A673 (cell line): ENCODE measurements around the gene LRRC1. TPM values are rescaled to one million over a fixed set of nuclear protein-coding genes. Genes with fewer than 3 reads are reported as not detected.

Experiments used
- BruUV-seq: library from RNA; stranded (reverse); fragments of 400-500 nt; replicated peaks from 2 replicates; lab custom pipeline; 2021; lab: Mats Ljungman, UMichigan
- CTCF ChIA-PET: fragments of 300-600 bp; sonication (Branson Sonifier 250); formaldehyde crosslinking; loops from one replicate; lab custom pipeline; 2022; ENCODE audit warnings: antibody characterized with exemption; lab: Charles Lee
- POLR2A ChIA-PET: fragments of 300-600 bp; sonication (Branson Sonifier 250); formaldehyde crosslinking; loops from one replicate; lab custom pipeline; 2022; ENCODE audit warnings: antibody characterized with exemption; ENCODE audit not compliant: low non-redundant PET; lab: Charles Lee
- DNase-seq: peaks from one replicate; pipeline ENCODE4 v3.0.0-alpha.2; 2015; ENCODE audit warnings: low spot score
- H3K27ac ChIP-seq: fragments of 200-600 bp; sonication (generic); 2 replicates; pipeline ENCODE4 v1.5.1; 2016; ENCODE audit warnings: mixed run types, low read depth, mild to moderate bottlenecking, mixed read lengths, antibody characterized with exemption, low read length; ENCODE audit not compliant: poor library complexity, severe bottlenecking
- H3K27me3 ChIP-seq: fragments of 200-600 bp; sonication (generic); replicated peaks from 2 replicates; pipeline ENCODE4 v1.6.1; 2017; ENCODE audit warnings: mixed run types, low read depth, mild to moderate bottlenecking, mixed read lengths, antibody characterized with exemption, low read length; ENCODE audit not compliant: insufficient read depth, poor library complexity
- H3K36me3 ChIP-seq: fragments of 200-600 bp; sonication (generic); 2 replicates; pipeline ENCODE4 v1.6.1; 2016; ENCODE audit warnings: mixed run types, mild to moderate bottlenecking, mixed read lengths, antibody characterized with exemption, low read length; ENCODE audit not compliant: insufficient read depth, poor library complexity, severe bottlenecking
- H3K4me1 ChIP-seq: fragments of 200-600 bp; sonication (generic); 2 replicates; pipeline ENCODE4 v1.6.1; 2017; ENCODE audit warnings: mixed run types, mild to moderate bottlenecking, mixed read lengths, antibody characterized with exemption, low read length; ENCODE audit not compliant: insufficient read depth, poor library complexity, severe bottlenecking
- H3K4me3 ChIP-seq: fragments of 200-600 bp; sonication (generic); 2 replicates; pipeline ENCODE4 v1.5.1; 2016; ENCODE audit warnings: low read depth, mixed run types, mild to moderate bottlenecking, mixed read lengths, low read length; ENCODE audit not compliant: poor library complexity, severe bottlenecking
- H3K9me3 ChIP-seq: fragments of 200-600 bp; sonication (generic); 2 replicates; pipeline ENCODE4 v1.6.1; 2016; ENCODE audit warnings: mixed run types, low read depth, mild to moderate bottlenecking, mixed read lengths, antibody characterized with exemption, low read length; ENCODE audit not compliant: poor library complexity, severe bottlenecking
- CTCF ChIP-seq: fragments of 300-800, 200-600 bp; sonication (generic); conservative IDR thresholded peaks from 2 replicates; pipeline ENCODE4 v1.5.1; 2017; ENCODE audit warnings: low read depth, mild to moderate bottlenecking, antibody characterized with exemption, low read length, moderate library complexity, mixed read lengths
- EZH2 ChIP-seq: fragments of 200-600 bp; sonication (generic); IDR thresholded peaks from 2 replicates; pipeline ENCODE4 v1.6.1; 2017; ENCODE audit warnings: borderline replicate concordance, low read depth, mild to moderate bottlenecking, mixed read lengths, antibody characterized with exemption, low read length; ENCODE audit not compliant: poor library complexity, severe bottlenecking
- intact Hi-C: fragments of 100-400 bp; cut with micrococcal nuclease; formaldehyde crosslinking; loops from one replicate; pipeline ENCODE4 v1.10.0; 2022; ENCODE audit not compliant: unreplicated experiment
- total RNA-seq: library from RNA; stranded (reverse); gene quantifications from 2 replicates; pipeline ENCODE4 v1.2.3, GENCODE V29; 2021

The LRRC1 gene
- total RNA-seq, 1 experiment from 2014 or later, result 4.4 TPM

GRCh38 chr6:53956068-53956711, 161.4 kb downstream of the LRRC1 start:
- TF ChIP-seq EZH2, result no peak
- peak; percentile 86 for TF ChIP-seq CTCF
- Histone ChIP-seq H3K27ac (no peak overlapping the region), H3K9me3 (no peaks in the 10 kb centered on the region), H3K36me3 (no peaks in the 10 kb centered on the region), H3K4me3 (no peak overlapping the region), H3K4me1 (no peaks in the 10 kb centered on the region), H3K27me3 (peaks cover 5% of the 10 kb centered on the region)
- ChIA-PET POLR2A (no interaction called here), CTCF (interaction anchor here (0.6 to 2.2 kb wide), 6 partner anchors 162 to 237 kb away, joined by 3 to 15 read pairs (median 10); partner anchors contain the start of gene LRRC1)
- BruUV-seq, result no TSS peak
- intact Hi-C loops, result loop anchor here (5.0 kb wide), 3 partner anchors 164 to 464 kb away; no protein-coding TSS in a partner anchor
- peak; percentile 83 for DNase-seq

- CTCF ChIA-PET, result interaction anchor here (0.8 to 2.2 kb wide), 4 partner anchors 162 to 238 kb away, joined by 3 to 15 read pairs (median 12); partner anchors contain the start of gene LRRC1
- BruUV-seq, result no TSS peak
These were observed 162.0 kb downstream of the LRRC1 start for GRCh38 chr6:53956804-53957203.

GRCh38 chr6:53959717-53960116, 164.9 kb downstream of the LRRC1 start:
- peaks cover 5% of the 10 kb centered on the region for H3K27me3 ChIP-seq
- no peak overlapping the region for H3K4me3 ChIP-seq
- no peak for TF ChIP-seq CTCF
- no peak for TF ChIP-seq EZH2
- no peak for DNase-seq
- ChIA-PET POLR2A (no interaction called here), CTCF (no interaction called here)
- H3K36me3 ChIP-seq, result no peaks in the 10 kb centered on the region
- H3K9me3 ChIP-seq, result no peaks in the 10 kb centered on the region
- no peaks in the 10 kb centered on the region for H3K4me1 ChIP-seq
- H3K27ac ChIP-seq, result no peak overlapping the region
- BruUV-seq, result no TSS peak
- intact Hi-C loops, result loop anchor here (5.0 kb wide), 3 partner anchors 167 to 467 kb away; no protein-coding TSS in a partner anchor

More at GRCh38 chr6:53956804-53957203, 162.0 kb downstream of the LRRC1 start:
- intact Hi-C loops, result loop anchor here (5.0 kb wide), 3 partner anchors 165 to 465 kb away; no protein-coding TSS in a partner anchor
- Histone ChIP-seq H3K4me3 (no peak overlapping the region), H3K9me3 (no peaks in the 10 kb centered on the region), H3K27me3 (peaks cover 5% of the 10 kb centered on the region), H3K27ac (no peak overlapping the region), H3K36me3 (no peaks in the 10 kb centered on the region), H3K4me1 (no peaks in the 10 kb centered on the region)
- POLR2A ChIA-PET, result no interaction called here
- TF ChIP-seq EZH2 (no peak), CTCF (no peak)
- no peak for DNase-seq
